Jurkat, Clone E6-1 (cell line): ENCODE results near the gene MYO1A.

Experiments
- DNase-seq: peaks from one replicate; pipeline ENCODE4 v3.0.0-alpha.2; 2011; ENCODE audit warnings: low read depth, low spot score
- H3K4me3 ChIP-seq: 2 replicates; pipeline ENCODE4 v1.5.1; 2011; ENCODE audit warnings: mild to moderate bottlenecking, low read length, control low read depth, moderate library complexity

Gene MYO1A

DNA sequence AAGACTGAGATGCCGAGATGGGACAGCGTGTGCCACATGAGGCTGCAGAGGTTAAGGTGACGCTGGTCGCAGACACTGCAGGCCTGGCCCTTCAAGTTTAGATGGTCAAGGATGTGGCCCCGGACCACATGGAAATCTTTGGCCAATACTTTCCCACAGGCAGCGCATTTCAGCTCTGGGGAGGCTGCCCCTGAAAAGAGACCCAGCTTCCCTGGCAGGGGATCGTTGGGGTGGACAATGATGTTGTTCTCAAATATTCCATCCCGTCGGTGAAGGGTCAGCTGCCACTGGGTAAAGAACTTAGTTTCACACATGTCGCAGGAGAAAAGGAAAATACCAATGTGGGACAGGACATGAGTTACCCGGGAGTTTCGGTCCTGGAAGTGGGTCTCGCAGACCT, 46.5 kb downstream of the MYO1A start:
- no peak overlapping the region for H3K4me3 ChIP-seq
- DNase-seq = no peak

DNA sequence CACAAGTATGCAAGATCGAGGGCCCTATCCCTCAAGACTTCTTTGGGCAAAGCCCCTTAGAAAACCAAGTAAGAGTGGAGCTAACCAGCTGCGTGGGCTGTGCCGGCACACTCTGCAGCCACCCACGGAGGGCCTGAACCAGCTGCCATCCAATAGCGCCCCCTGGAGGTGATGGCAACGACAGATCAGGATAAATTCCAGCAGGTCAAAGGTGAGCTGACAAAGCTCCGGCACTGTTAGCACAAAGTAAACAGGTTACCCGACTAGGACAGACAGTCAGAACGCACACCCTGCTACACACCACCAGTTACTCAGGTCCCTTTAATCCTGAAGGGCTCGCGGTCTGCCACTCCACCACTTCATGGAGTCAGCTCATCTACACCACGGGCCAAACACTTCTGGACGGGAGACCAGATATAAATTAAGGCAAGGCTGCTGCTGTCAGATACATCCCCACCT, 48.5 kb downstream of the MYO1A start:
- peak; percentile 49 for DNase-seq

DNA sequence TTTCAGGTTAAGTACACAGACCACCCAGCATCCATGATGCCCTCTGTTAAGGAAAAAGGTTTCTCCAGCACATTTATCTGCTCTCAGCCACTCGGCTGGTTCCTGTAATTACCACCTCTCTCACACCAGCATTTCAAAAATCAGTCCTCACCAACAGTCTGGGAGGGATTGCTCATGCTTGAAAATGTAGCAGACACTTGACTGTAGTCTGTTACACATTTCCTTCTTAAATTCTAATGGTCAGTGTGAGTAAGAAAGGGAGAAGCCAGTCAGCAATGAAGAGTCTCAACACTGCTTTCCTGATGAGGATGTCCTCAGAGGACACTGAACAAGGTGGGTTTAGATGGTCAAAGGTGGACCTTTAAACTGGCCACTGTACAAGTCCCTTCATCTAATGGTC, 49.5 kb downstream of the MYO1A start:
- no peak overlapping the region for H3K4me3 ChIP-seq
- DNase-seq = no peak

More for the DNA sequence above, 48.5 kb downstream of the MYO1A start:
- no peak overlapping the region for H3K4me3 ChIP-seq

DNA sequence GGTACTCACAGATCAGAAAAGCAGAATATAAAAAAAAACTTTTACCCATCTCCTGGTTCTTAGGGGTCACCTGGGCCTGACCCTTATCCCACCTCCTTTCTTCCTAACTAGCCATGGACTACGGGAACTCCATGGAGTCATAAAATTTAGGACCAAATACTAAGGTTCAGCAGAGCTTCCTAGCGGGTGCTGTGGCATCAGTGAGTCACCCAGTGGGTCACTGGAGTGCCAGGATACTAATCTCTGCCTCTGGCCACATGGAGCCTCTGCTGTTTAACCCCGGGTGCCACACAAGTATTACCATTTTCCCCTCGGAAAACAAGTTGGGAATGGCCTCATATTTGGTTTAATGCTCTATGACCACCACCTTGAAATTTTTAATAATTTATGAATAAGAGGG, 50.5 kb downstream of the MYO1A start:
- H3K4me3 ChIP-seq = no peak overlapping the region
- DNase-seq = no peak

DNA sequence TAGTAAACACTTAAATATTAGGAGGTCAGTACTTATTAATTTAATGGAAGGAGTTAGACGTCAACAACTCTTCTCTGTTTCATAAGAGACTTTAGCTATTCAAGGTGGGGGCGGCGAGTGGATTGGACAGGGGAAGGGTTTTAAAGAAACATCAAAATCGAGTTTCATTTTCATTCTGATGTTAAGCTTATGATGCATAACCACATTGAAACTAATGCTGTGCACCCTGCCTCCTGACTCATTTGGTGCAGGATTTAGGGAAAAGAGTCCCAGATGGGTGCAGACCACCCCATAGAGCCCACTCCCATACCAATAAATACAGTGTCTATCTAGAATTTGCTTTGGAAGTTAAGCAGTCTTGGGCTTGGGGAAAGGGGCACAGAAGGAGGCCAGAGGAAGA, 50.9 kb downstream of the MYO1A start:
- no peak for DNase-seq
- no peak overlapping the region for H3K4me3 ChIP-seq

GRCh38 chr12:56998316-56998715, 51.6 kb downstream of the MYO1A start:
- DNase-seq = no peak
- no peak overlapping the region for H3K4me3 ChIP-seq

- DNase-seq = no peak
- no peak overlapping the region for H3K4me3 ChIP-seq
Measured at GRCh38 chr12:56996793-56997545, 53.0 kb downstream of the MYO1A start.

- no peak for DNase-seq
- H3K4me3 ChIP-seq = no peak overlapping the region
Measured at GRCh38 chr12:56995930-56996496, 53.9 kb downstream of the MYO1A start.

DNA sequence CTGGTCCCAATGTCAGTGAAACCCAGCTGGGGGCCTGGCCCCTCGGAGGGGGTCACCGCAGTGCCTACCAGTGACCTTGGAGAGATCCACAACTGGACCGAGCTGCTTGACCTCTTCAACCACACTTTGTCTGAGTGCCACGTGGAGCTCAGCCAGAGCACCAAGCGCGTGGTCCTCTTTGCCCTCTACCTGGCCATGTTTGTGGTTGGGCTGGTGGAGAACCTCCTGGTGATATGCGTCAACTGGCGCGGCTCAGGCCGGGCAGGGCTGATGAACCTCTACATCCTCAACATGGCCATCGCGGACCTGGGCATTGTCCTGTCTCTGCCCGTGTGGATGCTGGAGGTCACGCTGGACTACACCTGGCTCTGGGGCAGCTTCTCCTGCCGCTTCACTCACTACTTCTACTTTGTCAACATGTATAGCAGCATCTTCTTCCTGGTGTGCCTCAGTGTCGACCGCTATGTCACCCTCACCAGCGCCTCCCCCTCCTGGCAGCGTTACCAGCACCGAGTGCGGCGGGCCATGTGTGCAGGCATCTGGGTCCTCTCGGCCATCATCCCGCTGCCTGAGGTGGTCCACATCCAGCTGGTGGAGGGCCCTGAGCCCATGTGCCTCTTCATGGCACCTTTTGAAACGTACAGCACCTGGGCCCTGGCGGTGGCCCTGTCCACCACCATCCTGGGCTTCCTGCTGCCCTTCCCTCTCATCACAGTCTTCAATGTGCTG, 54.6 kb downstream of the MYO1A start:
- no peak overlapping the region for H3K4me3 ChIP-seq
- no peak for DNase-seq

DNA sequence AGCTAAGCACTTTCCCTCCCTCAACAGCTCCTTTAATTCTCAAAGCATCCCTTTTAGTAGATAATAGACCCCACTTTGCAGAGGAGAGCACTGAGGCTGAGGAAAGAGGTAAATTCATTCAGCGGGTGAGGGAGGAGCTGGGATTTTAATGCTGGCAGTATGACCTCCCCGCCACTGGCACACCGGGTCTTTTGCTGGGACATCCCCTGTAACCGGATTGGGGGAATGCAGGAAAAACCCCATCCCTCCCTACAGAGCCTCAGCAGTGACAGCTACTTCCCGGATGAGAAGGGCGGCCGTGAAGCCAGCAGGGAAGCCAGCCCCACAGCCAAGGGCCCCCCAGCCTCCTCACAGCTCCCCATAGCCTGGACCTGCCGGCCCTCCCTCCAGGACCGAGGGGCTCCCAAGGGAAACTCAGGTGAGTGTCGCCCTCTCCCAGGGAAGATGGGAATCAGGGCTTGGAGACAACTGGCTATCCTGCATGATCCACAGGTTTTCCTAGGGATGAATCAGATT, 55.6 kb downstream of the MYO1A start:
- no peak overlapping the region for H3K4me3 ChIP-seq
- no peak for DNase-seq

GRCh38 chr12:56993346-56993745, 56.6 kb downstream of the MYO1A start:
- DNase-seq = no peak
- no peak overlapping the region for H3K4me3 ChIP-seq

- DNase-seq = no peak
Measured at GRCh38 chr12:56991319-56992246, 58.3 kb downstream of the MYO1A start.

GRCh38 chr12:56990648-56991318, 59.1 kb downstream of the MYO1A start:
- H3K4me3 ChIP-seq = no peak overlapping the region
- DNase-seq = no peak

More at GRCh38 chr12:56991319-56992246, 58.3 kb downstream of the MYO1A start:
- no peak overlapping the region for H3K4me3 ChIP-seq

GRCh38 chr12:56989861-56990610, 59.9 kb downstream of the MYO1A start:
- DNase-seq = no peak

DNA sequence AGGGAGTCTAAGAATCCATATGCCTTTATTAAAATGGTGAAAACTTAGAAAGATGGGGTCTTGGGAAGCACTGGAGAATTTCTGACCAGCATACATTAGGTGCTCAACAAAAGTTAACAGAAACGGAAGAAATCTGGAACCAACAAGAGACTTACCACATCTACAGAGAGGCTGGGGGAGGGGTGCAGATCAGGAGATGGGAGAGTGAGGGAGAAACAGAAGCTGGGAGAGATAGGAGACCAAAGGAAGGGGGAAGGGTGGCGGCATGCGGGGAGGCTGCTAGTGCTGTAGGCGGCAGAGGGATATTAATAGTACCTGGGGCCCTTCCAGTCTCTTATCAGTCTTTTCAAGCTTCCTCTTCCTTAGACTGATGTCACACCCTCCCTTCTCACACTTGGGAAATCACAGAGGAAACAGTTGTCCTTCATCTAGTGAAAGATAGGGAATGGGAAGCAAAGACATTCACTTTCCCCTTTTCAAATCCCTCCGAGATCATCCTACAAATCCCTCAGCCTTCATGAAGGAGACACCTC, 61.7 kb downstream of the MYO1A start:
- H3K4me3 ChIP-seq = no peak overlapping the region
- no peak for DNase-seq

More at GRCh38 chr12:56989861-56990610, 59.9 kb downstream of the MYO1A start:
- H3K4me3 ChIP-seq = no peak overlapping the region

DNA sequence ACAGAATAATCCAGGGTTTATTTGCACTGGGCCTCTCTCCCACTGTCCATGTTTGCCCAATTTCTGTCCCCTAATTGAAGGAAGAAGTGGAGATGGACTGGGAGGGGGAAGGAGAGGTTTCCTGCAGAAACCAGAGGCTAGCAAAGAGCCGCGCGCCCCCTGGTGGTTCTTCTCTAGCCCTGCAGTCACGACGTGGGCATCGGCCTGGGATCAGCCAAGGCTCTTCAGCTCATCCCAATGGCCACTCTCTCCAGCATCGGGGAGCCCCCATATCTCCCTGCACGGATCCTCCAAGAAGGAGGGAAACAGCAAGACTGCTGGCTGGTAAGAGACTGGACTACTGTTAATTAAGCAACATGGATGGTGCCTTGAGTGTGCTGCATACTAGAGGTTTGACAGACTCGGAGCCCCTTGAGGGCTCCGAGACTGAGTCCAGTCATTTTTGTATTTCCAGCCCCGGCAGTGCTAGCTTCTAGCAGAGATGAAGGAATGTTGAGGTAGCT, 62.3 kb downstream of the MYO1A start:
- DNase-seq = peak; percentile 50
- no peak overlapping the region for H3K4me3 ChIP-seq

- no peak for DNase-seq
- H3K4me3 ChIP-seq = no peak overlapping the region
Measured at GRCh38 chr12:56987011-56987410, 62.9 kb downstream of the MYO1A start.
